ENCODE results near the gene ZNF511.

- TF ChIP-seq, protein P1, sequence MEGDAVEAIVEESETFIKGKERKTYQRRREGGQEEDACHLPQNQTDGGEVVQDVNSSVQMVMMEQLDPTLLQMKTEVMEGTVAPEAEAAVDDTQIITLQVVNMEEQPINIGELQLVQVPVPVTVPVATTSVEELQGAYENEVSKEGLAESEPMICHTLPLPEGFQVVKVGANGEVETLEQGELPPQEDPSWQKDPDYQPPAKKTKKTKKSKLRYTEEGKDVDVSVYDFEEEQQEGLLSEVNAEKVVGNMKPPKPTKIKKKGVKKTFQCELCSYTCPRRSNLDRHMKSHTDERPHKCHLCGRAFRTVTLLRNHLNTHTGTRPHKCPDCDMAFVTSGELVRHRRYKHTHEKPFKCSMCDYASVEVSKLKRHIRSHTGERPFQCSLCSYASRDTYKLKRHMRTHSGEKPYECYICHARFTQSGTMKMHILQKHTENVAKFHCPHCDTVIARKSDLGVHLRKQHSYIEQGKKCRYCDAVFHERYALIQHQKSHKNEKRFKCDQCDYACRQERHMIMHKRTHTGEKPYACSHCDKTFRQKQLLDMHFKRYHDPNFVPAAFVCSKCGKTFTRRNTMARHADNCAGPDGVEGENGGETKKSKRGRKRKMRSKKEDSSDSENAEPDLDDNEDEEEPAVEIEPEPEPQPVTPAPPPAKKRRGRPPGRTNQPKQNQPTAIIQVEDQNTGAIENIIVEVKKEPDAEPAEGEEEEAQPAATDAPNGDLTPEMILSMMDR (IDR thresholded peaks at IDR 0.05) = no peak
- no peak for TF ChIP-seq POLR2A (IDR thresholded peaks at IDR 0.05)
Measured at GRCh38 chr10:133263674-133264073, 45.0 kb upstream of the ZNF511 start.
